Esophagus squamous epithelium (tissue), 4 donors: ENCODE measurements around the gene PLTP.

Source experiments
- POLR2A ChIP-seq, 4 donors: fragments of 450-650 bp; IDR thresholded peaks; one replicate each; pipeline ENCODE4 v1.6.1; 2017; ENCODE audit warnings: antibody characterized with exemption in 4 of 4, mild to moderate bottlenecking in 4 of 4, moderate library complexity in 3 of 4
- TF ChIP-seq, protein P1 (sequence below), 6 experiments: fragments of 450-650 bp in 4 of 6; fragments of 200-600 bp in 2 of 6; sonication (generic) in 2 of 6; IDR thresholded peaks; one replicate each; pipeline ENCODE4 v1.5.1; 2016 to 2019; ENCODE audit warnings: antibody characterized with exemption in 6 of 6, mild to moderate bottlenecking in 4 of 6, moderate library complexity in 4 of 6

DNA sequence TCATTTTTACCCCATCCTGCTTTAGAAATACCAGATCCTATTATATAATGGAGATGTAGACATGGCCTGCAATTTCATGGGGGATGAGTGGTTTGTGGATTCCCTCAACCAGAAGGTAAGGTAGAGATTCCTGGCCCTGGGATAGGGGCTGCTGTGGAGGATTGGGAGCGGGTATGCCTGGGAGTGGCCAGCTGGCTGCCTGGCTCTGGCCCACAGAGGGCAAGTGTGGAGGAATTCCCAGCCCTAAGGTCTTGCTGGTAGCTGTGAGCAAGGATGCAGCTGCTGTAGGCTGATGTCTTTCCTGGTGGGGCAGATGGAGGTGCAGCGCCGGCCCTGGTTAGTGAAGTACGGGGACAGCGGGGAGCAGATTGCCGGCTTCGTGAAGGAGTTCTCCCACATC is 14.3 kb downstream of the PLTP start:
- TF ChIP-seq, protein P1, sequence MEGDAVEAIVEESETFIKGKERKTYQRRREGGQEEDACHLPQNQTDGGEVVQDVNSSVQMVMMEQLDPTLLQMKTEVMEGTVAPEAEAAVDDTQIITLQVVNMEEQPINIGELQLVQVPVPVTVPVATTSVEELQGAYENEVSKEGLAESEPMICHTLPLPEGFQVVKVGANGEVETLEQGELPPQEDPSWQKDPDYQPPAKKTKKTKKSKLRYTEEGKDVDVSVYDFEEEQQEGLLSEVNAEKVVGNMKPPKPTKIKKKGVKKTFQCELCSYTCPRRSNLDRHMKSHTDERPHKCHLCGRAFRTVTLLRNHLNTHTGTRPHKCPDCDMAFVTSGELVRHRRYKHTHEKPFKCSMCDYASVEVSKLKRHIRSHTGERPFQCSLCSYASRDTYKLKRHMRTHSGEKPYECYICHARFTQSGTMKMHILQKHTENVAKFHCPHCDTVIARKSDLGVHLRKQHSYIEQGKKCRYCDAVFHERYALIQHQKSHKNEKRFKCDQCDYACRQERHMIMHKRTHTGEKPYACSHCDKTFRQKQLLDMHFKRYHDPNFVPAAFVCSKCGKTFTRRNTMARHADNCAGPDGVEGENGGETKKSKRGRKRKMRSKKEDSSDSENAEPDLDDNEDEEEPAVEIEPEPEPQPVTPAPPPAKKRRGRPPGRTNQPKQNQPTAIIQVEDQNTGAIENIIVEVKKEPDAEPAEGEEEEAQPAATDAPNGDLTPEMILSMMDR (IDR thresholded peaks at IDR 0.05): no peak
- no peak for TF ChIP-seq POLR2A (IDR thresholded peaks at IDR 0.05)
